Measurements from ENCODE around the gene ISOC2. TPM values are rescaled to one million over a fixed set of nuclear protein-coding genes. Genes with fewer than 3 reads are reported as not detected.
"Not testable (repeated sequence)": the region's sequence is repeated elsewhere in the genome, so short reads cannot be mapped to it uniquely, and the experiment has no call there.

Gene ISOC2
- total RNA-seq, 6 experiments from 2014 or later = 69.4 to 222 (median 100) TPM

DNA sequence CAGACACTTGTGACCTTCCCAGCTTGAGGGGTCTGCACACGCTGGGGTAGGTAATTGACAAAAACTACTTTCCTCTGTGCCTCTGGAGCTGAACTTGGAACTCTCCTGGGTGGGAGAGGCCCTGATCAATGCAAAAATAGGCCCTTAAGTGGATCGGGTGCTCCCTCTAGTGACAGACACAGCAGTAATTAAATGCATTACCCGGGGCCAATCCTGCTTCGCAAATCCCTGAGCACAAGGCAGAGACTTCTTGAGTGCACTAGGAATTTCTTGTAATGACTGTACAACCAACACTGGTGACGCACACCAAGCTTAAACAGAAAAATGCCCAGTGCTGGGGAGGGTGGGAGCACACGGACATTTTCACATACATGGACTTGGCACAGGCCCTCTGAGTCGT is 43.3 kb downstream of the ISOC2 start:
- Histone ChIP-seq H3K9me3 (no peaks in the 10 kb centered on the region), H3K36me3 (no peaks in the 10 kb centered on the region), H3K27ac (no peak overlapping the region), H3K4me1 (no peaks in the 10 kb centered on the region), H3K4me3 (no peak overlapping the region), H3K27me3 (no peaks in the 10 kb centered on the region)
- intact Hi-C loops (cut with DNase I) = loop anchor here in 1 of 2 donors (10.0 kb wide), 2 partner anchors 123 to 273 kb away; partner anchors contain the start of gene TNNT1
- DNase-seq (peak in 2 of 3 donors; percentile 35 to 61), ATAC-seq (peak; percentile 90 to 98 (median 92))
- TF ChIP-seq, protein P1, sequence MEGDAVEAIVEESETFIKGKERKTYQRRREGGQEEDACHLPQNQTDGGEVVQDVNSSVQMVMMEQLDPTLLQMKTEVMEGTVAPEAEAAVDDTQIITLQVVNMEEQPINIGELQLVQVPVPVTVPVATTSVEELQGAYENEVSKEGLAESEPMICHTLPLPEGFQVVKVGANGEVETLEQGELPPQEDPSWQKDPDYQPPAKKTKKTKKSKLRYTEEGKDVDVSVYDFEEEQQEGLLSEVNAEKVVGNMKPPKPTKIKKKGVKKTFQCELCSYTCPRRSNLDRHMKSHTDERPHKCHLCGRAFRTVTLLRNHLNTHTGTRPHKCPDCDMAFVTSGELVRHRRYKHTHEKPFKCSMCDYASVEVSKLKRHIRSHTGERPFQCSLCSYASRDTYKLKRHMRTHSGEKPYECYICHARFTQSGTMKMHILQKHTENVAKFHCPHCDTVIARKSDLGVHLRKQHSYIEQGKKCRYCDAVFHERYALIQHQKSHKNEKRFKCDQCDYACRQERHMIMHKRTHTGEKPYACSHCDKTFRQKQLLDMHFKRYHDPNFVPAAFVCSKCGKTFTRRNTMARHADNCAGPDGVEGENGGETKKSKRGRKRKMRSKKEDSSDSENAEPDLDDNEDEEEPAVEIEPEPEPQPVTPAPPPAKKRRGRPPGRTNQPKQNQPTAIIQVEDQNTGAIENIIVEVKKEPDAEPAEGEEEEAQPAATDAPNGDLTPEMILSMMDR (IDR thresholded peaks at IDR 0.05) = peak; percentile 68 to 81 (median 72)
- TF ChIP-seq POLR2A (IDR thresholded peaks at IDR 0.05) = no peak
- WGBS (ENCODE audit: insufficient coverage, low coverage, low lambda C conversion rate, missing lambda C conversion rate) = 1% methylated on average over 6 of the region's 7 CpGs

DNA sequence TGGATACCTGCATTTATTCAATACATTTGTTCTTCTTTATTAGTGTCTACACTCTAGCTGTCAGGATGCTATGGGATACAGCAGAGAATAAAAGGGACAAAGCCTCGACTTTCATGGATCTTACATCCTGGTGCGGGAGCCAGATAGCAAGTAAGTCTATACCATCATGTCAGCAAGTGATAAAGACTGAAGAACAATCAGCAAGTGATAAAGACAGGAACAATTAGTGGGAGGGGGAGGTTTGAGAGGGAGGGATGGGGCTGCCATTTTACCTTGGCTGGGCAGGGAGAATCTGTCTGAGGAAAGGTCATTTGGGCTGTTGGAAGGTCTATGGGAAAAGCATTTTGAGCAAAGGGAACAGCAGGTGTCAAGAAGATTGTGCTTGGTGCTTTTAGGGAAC is 51.3 kb downstream of the ISOC2 start:
- intact Hi-C loops (cut with DNase I) = loop anchor here in 1 of 2 donors (10.0 kb wide), 2 partner anchors 115 to 265 kb away; partner anchors contain the start of gene TNNT1
- no peak for DNase-seq
- H3K9me3 ChIP-seq = no peaks in the 10 kb centered on the region
- peaks cover 0 to 2% (median 0%) of the 10 kb centered on the region in 4 donors for H3K4me1 ChIP-seq
- no peak for ATAC-seq
- H3K4me3 ChIP-seq = no peak overlapping the region
- no peak overlapping the region for H3K27ac ChIP-seq
- no peak for TF ChIP-seq POLR2A (IDR thresholded peaks at IDR 0.05)
- TF ChIP-seq, protein P1 (IDR thresholded peaks at IDR 0.05) = no peak
- H3K36me3 ChIP-seq = no peaks in the 10 kb centered on the region
- 74% methylated on average over 2 of the region's 2 CpGs for WGBS (ENCODE audit: insufficient coverage, low coverage, low lambda C conversion rate, missing lambda C conversion rate)
- H3K27me3 ChIP-seq = no peaks in the 10 kb centered on the region

GRCh38 chr19:55409179-55409578 is 52.3 kb downstream of the ISOC2 start:
- intact Hi-C loops (cut with DNase I) = loop anchor here in 1 of 2 donors (10.0 kb wide), 1 partner anchor 104 kb away; no protein-coding TSS in a partner anchor

DNA sequence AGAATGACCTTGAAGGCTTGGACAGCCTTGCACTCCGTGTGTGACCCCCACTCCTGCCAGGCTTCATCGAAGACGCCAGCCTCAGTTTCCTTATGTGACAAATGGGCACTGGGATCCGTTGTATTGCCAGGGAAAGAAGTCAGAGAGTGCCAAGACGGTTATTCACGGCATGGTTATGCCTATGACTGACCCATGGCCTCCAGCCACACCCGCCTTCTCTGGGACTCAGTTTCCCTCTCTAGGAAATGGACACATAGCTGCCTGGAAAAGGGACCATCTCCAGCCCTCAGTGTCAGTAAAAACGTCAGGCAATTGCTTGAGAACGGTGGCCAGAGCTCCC is 52.9 kb downstream of the ISOC2 start:
- peaks cover 0 to 5% (median 0%) of the 10 kb centered on the region in 4 donors for H3K36me3 ChIP-seq

More at GRCh38 chr19:55409179-55409578, 52.3 kb downstream of the ISOC2 start:
- H3K36me3 ChIP-seq, H3K4me1 ChIP-seq, H3K4me3 ChIP-seq, ATAC-seq, H3K27ac ChIP-seq, DNase-seq, H3K27me3 ChIP-seq, H3K9me3 ChIP-seq: not testable (repeated sequence)
- WGBS (ENCODE audit: insufficient coverage, low coverage, low lambda C conversion rate, missing lambda C conversion rate) = 99% methylated on average over 8 of the region's 8 CpGs

More for the DNA sequence above, 52.9 kb downstream of the ISOC2 start:
- ATAC-seq (no peak), DNase-seq (no peak)
- H3K4me3 ChIP-seq = peak overlapping the region; percentile 71 to 88 (median 83)
- peak overlapping the region; percentile 90 to 95 (median 92) for H3K27ac ChIP-seq
- intact Hi-C loops (cut with DNase I) = loop anchor here in 1 of 2 donors (10.0 kb wide), 1 partner anchor 104 kb away; no protein-coding TSS in a partner anchor
- peaks cover 0 to 2% (median 0%) of the 10 kb centered on the region in 4 donors for H3K4me1 ChIP-seq
- H3K9me3 ChIP-seq = no peaks in the 10 kb centered on the region
- WGBS (ENCODE audit: insufficient coverage, low coverage, low lambda C conversion rate, missing lambda C conversion rate) = no CpG with 5 or more reads among the region's 9 CpGs
- H3K27me3 ChIP-seq = no peaks in the 10 kb centered on the region
- TF ChIP-seq POLR2A (IDR thresholded peaks at IDR 0.05) = no peak
- TF ChIP-seq, protein P1 (IDR thresholded peaks at IDR 0.05) = no peak

Data from right lobe of liver (tissue), 6 donors.